GM23248 (cell line): ENCODE measurements around the gene SEPTIN3. TPM values are rescaled to one million over a fixed set of nuclear protein-coding genes. Genes with fewer than 3 reads are reported as not detected.

Experiments used
- DNase-seq: peaks from one replicate; pipeline ENCODE4 v3.0.0-alpha.2; 2015
- H2AFZ ChIP-seq: fragments of 200-600 bp; sonication (generic); 2 replicates; pipeline ENCODE4 v1.6.1; 2016; ENCODE audit warnings: antibody characterized with exemption
- H3F3A ChIP-seq: fragments of 200-600 bp; sonication (generic); 2 replicates; pipeline ENCODE4 v1.6.1; 2016; ENCODE audit warnings: mild to moderate bottlenecking, antibody characterized with exemption, mixed run types; ENCODE audit not compliant: insufficient read depth
- H3K27ac ChIP-seq: fragments of 200-600 bp; sonication (generic); 2 replicates; pipeline ENCODE4 v1.5.1; 2016; ENCODE audit warnings: mild to moderate bottlenecking
- H3K27me3 ChIP-seq: fragments of 200-600 bp; sonication (generic); replicated peaks from 2 replicates; pipeline ENCODE4 v1.6.1; 2016; ENCODE audit warnings: mild to moderate bottlenecking; ENCODE audit not compliant: insufficient read depth
- H3K36me3 ChIP-seq: fragments of 200-600 bp; sonication (generic); 2 replicates; pipeline ENCODE4 v1.6.1; 2016; ENCODE audit warnings: low read depth, mild to moderate bottlenecking
- H3K4me1 ChIP-seq: fragments of 200-600 bp; sonication (generic); 2 replicates; pipeline ENCODE4 v1.6.1; 2016; ENCODE audit warnings: mild to moderate bottlenecking; ENCODE audit not compliant: insufficient read depth
- H3K4me2 ChIP-seq: fragments of 200-600 bp; sonication (generic); one replicate; pipeline ENCODE4 v1.6.1; 2016; ENCODE audit warnings: mild to moderate bottlenecking; ENCODE audit not compliant: unreplicated experiment
- H3K4me3 ChIP-seq: fragments of 200-600 bp; sonication (generic); 2 replicates; pipeline ENCODE4 v1.5.1; 2016; ENCODE audit warnings: mild to moderate bottlenecking
- H3K79me2 ChIP-seq: fragments of 200-600 bp; sonication (generic); 2 replicates; pipeline ENCODE4 v1.6.1; 2016; ENCODE audit warnings: mild to moderate bottlenecking; ENCODE audit not compliant: insufficient read depth
- H3K9ac ChIP-seq: fragments of 200-600 bp; sonication (generic); 2 replicates; pipeline ENCODE4 v1.6.1; 2016; ENCODE audit warnings: mild to moderate bottlenecking
- H3K9me2 ChIP-seq: fragments of 200-600 bp; sonication (generic); 2 replicates; pipeline ENCODE4 v1.6.1; 2016; ENCODE audit warnings: mixed run types, mild to moderate bottlenecking, moderate library complexity; ENCODE audit not compliant: insufficient read depth
- H3K9me3 ChIP-seq: fragments of 200-600 bp; sonication (generic); one replicate; pipeline ENCODE4 v1.6.1; 2017; ENCODE audit warnings: low read depth
- H4K20me1 ChIP-seq: fragments of 200-600 bp; sonication (generic); 2 replicates; pipeline ENCODE4 v1.6.0; 2016; ENCODE audit not compliant: insufficient read depth
- EZH2 ChIP-seq: fragments of 200-600 bp; sonication (generic); IDR thresholded peaks from 2 replicates; pipeline ENCODE4 v1.6.1; 2018; ENCODE audit warnings: antibody characterized with exemption, mild to moderate bottlenecking; ENCODE audit not compliant: insufficient read depth, poor library complexity, severe bottlenecking
- EZH2phosphoT487 ChIP-seq: fragments of 200-600 bp; sonication (generic); IDR thresholded peaks from 2 replicates; pipeline ENCODE4 v1.6.1; 2018; ENCODE audit warnings: antibody characterized with exemption, moderate library complexity, mild to moderate bottlenecking, low read depth; ENCODE audit not compliant: insufficient read depth
- WGBS, 2 experiments: methylation state at CpG; one replicate each; pipeline ENCODE4 v1.1.6; 2015 to 2017; ENCODE audit warnings: low lambda C conversion rate in 2 of 2, low coverage in 1 of 2; ENCODE audit errors: missing lambda C conversion rate in 2 of 2; 5-methylcytosine and 5-hydroxymethylcytosine counted together
- in situ Hi-C: fragments of 300-500 bp; cut with MboI; formaldehyde crosslinking; loops from 2 replicates; pipeline ENCODE4 v1.15.0; 2020
- polyA plus RNA-seq: library from polyadenylated mRNA; unstranded; fragments of >200 nt; fragmentation: Nextera tagmentation; extraction: Ambion mirVana; gene quantifications from 2 replicates; pipeline ENCODE4 v1.2.1, GENCODE V29; 2016
- total RNA-seq: library from RNA; depleted of rRNA; stranded (reverse); fragments of >200 nt; shearing (Covaris generic); gene quantifications from 2 replicates; pipeline ENCODE4 v1.2.3, GENCODE V29; 2014

Gene SEPTIN3
- total and polyA plus RNA-seq, 2 experiments from 2014 or later = 0.06 TPM; not detected in 1

DNA sequence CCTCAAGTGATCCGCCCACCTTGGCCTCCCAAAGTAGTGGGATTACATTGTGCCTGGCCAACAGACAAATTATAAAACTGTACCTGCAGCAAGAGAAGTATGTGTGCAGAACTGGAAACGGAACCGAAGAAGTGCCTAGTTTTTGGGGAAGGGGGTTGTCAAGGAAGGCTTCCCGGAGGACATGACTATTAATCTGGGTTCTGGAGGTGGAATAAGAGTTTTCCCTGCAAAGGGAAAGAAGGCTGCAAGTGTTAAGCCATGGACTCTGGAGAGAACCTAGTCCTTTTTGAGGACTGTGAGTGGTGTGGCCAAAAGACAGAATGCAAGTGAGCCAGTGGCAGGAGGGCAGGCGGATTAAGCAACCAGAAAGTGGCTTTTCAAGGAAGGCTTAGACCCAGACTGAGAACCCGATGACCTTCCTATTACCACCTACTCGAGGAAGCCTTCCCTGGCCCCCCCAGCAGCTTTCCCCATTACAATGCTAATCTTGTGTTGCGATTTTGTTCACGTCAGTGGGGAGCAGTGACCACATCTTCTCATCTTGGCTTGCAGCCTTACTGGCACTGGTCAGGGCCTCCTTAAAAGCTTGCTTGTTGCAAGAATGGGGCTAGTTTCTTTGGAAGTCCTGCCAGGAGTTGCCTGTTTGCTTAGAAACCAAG, 5.7 kb upstream of the SEPTIN3 start:
- Histone ChIP-seq H2AFZ (no peak overlapping the region), H3K9me2 (no peaks in the 10 kb centered on the region), H3K4me1 (no peaks in the 10 kb centered on the region), H3K4me3 (no peak overlapping the region), H3F3A (peaks cover 4% of the 10 kb centered on the region; the same call in 1 of the 2 replicates), H3K4me2 (no peak overlapping the region), H3K27ac (no peak overlapping the region), H3K9ac (no peak overlapping the region), H3K79me2 (no peaks in the 10 kb centered on the region), H3K9me3 (no peaks in the 10 kb centered on the region), H4K20me1 (no peaks in the 10 kb centered on the region), H3K36me3 (no peaks in the 10 kb centered on the region), H3K27me3 (no peaks in the 10 kb centered on the region)
- WGBS, 2 experiments = 58 to 60% methylated on average over 9 of the region's 9 CpGs
- TF ChIP-seq EZH2phosphoT487 (no peak), EZH2 (no peak)
- DNase-seq = no peak
- in situ Hi-C loops = loop anchor here (10.0 kb wide), 1 partner anchor 491 kb away; no protein-coding TSS in a partner anchor

GRCh38 chr22:41964112-41964491, 5.1 kb upstream of the SEPTIN3 start:
- in situ Hi-C loops = loop anchor here (10.0 kb wide), 1 partner anchor 491 kb away; no protein-coding TSS in a partner anchor

DNA sequence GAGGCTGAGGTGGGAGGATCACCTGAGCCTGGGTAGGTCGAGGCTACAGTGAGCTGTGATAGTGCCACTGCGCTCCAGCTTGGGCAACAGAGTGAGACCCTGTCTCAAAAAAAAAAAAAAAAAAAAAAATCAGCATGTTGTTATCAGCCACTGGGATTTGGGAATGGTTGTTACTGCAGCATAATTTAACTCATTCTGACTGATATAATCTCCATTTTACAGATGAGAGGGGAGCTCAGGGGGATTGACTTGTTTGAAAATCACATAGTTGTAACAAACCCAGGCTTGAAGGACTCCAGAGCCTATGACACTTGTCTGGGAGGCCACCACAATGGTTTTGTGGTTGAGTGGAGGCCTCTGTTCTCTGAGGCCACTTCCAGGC, 3.0 kb upstream of the SEPTIN3 start:
- no peaks in the 10 kb centered on the region for H3K9me3 ChIP-seq
- no peak overlapping the region for H3K4me2 ChIP-seq
- H3K36me3 ChIP-seq = no peaks in the 10 kb centered on the region
- in situ Hi-C loops = loop anchor here (10.0 kb wide), 1 partner anchor 489 kb away; no protein-coding TSS in a partner anchor
- no peak overlapping the region for H3K27ac ChIP-seq
- no peaks in the 10 kb centered on the region for H3K4me1 ChIP-seq
- no peaks in the 10 kb centered on the region for H4K20me1 ChIP-seq
- no peak overlapping the region for H3K4me3 ChIP-seq
- H3K79me2 ChIP-seq = no peaks in the 10 kb centered on the region
- 93 to 96% methylated on average over 2 of the region's 2 CpGs for WGBS, 2 experiments
- TF ChIP-seq EZH2 (no peak), EZH2phosphoT487 (no peak)
- no peak overlapping the region for H2AFZ ChIP-seq
- peaks cover 4% of the 10 kb centered on the region; the same call in 1 of the 2 replicates for H3F3A ChIP-seq
- 0 out of 2 replicates have a peak, but pooled peaks cover 1% of the 10 kb centered on the region for H3K27me3 ChIP-seq
- no peak for DNase-seq
- H3K9me2 ChIP-seq = no peaks in the 10 kb centered on the region
- no peak overlapping the region for H3K9ac ChIP-seq

More at GRCh38 chr22:41964112-41964491, 5.1 kb upstream of the SEPTIN3 start:
- H3K9me2 ChIP-seq = no peaks in the 10 kb centered on the region
- H3K9ac ChIP-seq = no peak overlapping the region
- no peaks in the 10 kb centered on the region for H3K36me3 ChIP-seq
- H3F3A ChIP-seq = peaks cover 4% of the 10 kb centered on the region; the same call in 1 of the 2 replicates
- H2AFZ ChIP-seq = no peak overlapping the region
- 50 to 80% methylated on average over 5 of the region's 5 CpGs for WGBS, 2 experiments
- no peak overlapping the region for H3K4me3 ChIP-seq
- no peaks in the 10 kb centered on the region for H3K9me3 ChIP-seq
- no peaks in the 10 kb centered on the region for H3K4me1 ChIP-seq
- no peak overlapping the region for H3K27ac ChIP-seq
- no peaks in the 10 kb centered on the region for H3K27me3 ChIP-seq
- DNase-seq = no peak
- H3K79me2 ChIP-seq = no peaks in the 10 kb centered on the region
- H3K4me2 ChIP-seq = no peak overlapping the region
- H4K20me1 ChIP-seq = no peaks in the 10 kb centered on the region
- TF ChIP-seq EZH2 = no peak
- TF ChIP-seq EZH2phosphoT487 = no peak

DNA sequence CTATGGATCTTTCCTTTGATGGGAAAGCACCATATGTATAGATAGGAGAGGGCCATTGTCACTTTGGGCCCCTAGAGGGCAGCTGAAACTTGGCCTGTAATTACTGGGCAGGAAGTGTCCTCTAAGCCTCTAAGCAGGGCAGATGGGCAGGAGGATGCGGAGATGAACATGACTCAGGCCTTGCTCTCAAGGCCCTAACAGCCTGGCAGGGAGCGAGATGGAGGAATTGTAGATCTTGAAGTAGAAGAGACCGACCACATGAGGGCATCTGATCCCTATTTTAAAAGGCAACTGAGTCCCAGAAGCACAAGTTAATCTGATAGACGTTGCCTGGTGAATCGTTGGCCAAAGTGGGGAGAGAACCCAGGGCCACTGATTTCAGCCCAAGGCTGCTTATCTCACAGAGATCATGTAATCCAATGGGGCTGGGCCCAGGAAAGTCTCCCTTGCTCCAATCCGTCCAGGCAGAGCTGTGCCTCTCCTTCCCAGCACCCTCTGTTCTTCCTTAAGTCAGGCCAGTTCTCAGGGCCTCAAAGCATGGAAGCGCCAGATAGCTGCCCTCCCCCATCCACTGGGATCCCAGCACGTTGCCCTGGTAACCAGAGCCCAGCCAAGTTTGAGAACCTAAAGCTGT, 2.5 kb upstream of the SEPTIN3 start:
- H3K4me1 ChIP-seq = no peaks in the 10 kb centered on the region
- H3K9me3 ChIP-seq = no peaks in the 10 kb centered on the region
- H3K4me3 ChIP-seq = no peak overlapping the region
- TF ChIP-seq EZH2 (no peak), EZH2phosphoT487 (no peak)
- H3K27ac ChIP-seq = no peak overlapping the region
- H3K79me2 ChIP-seq = no peaks in the 10 kb centered on the region
- peaks cover 6% of the 10 kb centered on the region; the same call in 1 of the 2 replicates for H3K27me3 ChIP-seq
- no peaks in the 10 kb centered on the region for H3K36me3 ChIP-seq
- DNase-seq = peak; percentile 91
- no peak overlapping the region for H3K9ac ChIP-seq
- H3K4me2 ChIP-seq = no peak overlapping the region
- peak overlapping the region; percentile 51; the same call in 1 of the 2 replicates for H2AFZ ChIP-seq
- H4K20me1 ChIP-seq = no peaks in the 10 kb centered on the region
- 44 to 47% methylated on average over 8 of the region's 8 CpGs for WGBS, 2 experiments
- H3F3A ChIP-seq = peaks cover 4% of the 10 kb centered on the region; the same call in 1 of the 2 replicates
- in situ Hi-C loops = loop anchor here (10.0 kb wide), 1 partner anchor 488 kb away; no protein-coding TSS in a partner anchor
- no peaks in the 10 kb centered on the region for H3K9me2 ChIP-seq
